Measurements from ENCODE around the gene ST7. TPM values are rescaled to one million over a fixed set of nuclear protein-coding genes. Genes with fewer than 3 reads are reported as not detected.

Gene ST7
- total RNA-seq, 1 experiment from 2014 or later = 19.6 TPM

- Histone ChIP-seq H3K36me3 (ENCODE audit: control insufficient read depth, insufficient read depth, low read length) (no peaks in the 10 kb centered on the region), H3K27ac (ENCODE audit: low read length) (no peak overlapping the region), H3K4me3 (ENCODE audit: low read depth in 2 of 2, low read length in 2 of 2) (no peak overlapping the region), H3K9me3 (ENCODE audit: control insufficient read depth, insufficient read depth, low read depth, low read length) (no peaks in the 10 kb centered on the region), H3K27me3 (ENCODE audit: control insufficient read depth, insufficient read depth, low read length) (no peaks in the 10 kb centered on the region), H3K4me1 (ENCODE audit: control insufficient read depth, insufficient read depth, low read length) (no peaks in the 10 kb centered on the region)
- no peak for TF ChIP-seq SIN3A (IDR thresholded peaks at IDR 0.05; ENCODE audit: borderline replicate concordance, insufficient read depth, low read depth, low read length)
- TF ChIP-seq REST (IDR thresholded peaks at IDR 0.05; ENCODE audit: insufficient read depth in 1 of 2, low read depth in 2 of 2, low read length in 1 of 2) = no peak
- no peak for TF ChIP-seq TCF7L2 (IDR thresholded peaks at IDR 0.05; ENCODE audit: low read depth, low read length)
- intact Hi-C loops (cut with micrococcal nuclease; ENCODE audit: unreplicated experiment) = no loop called here
- ATAC-seq = no peak
- CTCF ChIA-PET = no interaction called here
- POLR2A ChIA-PET = no interaction called here
- DNase-seq (ENCODE audit: low read depth, low spot score) = no peak
- in situ Hi-C loops (cut with HindIII; ENCODE audit: low pct_unique_long_range_greater_than_20kb, low sequenced_read_pairs) = no loop called here
- no TSS peak for BruUV-seq (replicated peaks)
These were observed 133.5 kb downstream of the ST7 start for GRCh38 chr7:117086788-117087187.

- intact Hi-C loops (cut with micrococcal nuclease; ENCODE audit: unreplicated experiment) (no loop called here), in situ Hi-C loops (cut with HindIII; ENCODE audit: low pct_unique_long_range_greater_than_20kb, low sequenced_read_pairs) (no loop called here)
- POLR2A ChIA-PET = no interaction called here
- ATAC-seq (no peak), DNase-seq (ENCODE audit: low read depth, low spot score) (no peak)
- no TSS peak for BruUV-seq (replicated peaks)
- H3K27ac ChIP-seq (ENCODE audit: low read length) = no peak overlapping the region
- no peaks in the 10 kb centered on the region for H3K27me3 ChIP-seq (ENCODE audit: control insufficient read depth, insufficient read depth, low read length)
- H3K9me3 ChIP-seq (ENCODE audit: control insufficient read depth, insufficient read depth, low read depth, low read length) = no peaks in the 10 kb centered on the region
- TF ChIP-seq TCF7L2 (IDR thresholded peaks at IDR 0.05; ENCODE audit: low read depth, low read length) (no peak), POLR2AphosphoS5 (IDR thresholded peaks at IDR 0.05; ENCODE audit: low read depth, low read length) (no peak)
- H3K36me3 ChIP-seq (ENCODE audit: control insufficient read depth, insufficient read depth, low read length) = no peaks in the 10 kb centered on the region
- CTCF ChIA-PET = no interaction called here
- no peak overlapping the region for H3K4me3 ChIP-seq (ENCODE audit: low read depth in 2 of 2, low read length in 2 of 2)
- H3K4me1 ChIP-seq (ENCODE audit: control insufficient read depth, insufficient read depth, low read length) = no peaks in the 10 kb centered on the region
These were observed 134.5 kb downstream of the ST7 start for GRCh38 chr7:117087639-117088396.

GRCh38 chr7:117088623-117089194, 135.4 kb downstream of the ST7 start:
- ATAC-seq (no peak), DNase-seq (ENCODE audit: low read depth, low spot score) (no peak)
- TF ChIP-seq REST (IDR thresholded peaks at IDR 0.05; ENCODE audit: insufficient read depth in 1 of 2, low read depth in 2 of 2, low read length in 1 of 2) (no peak), SIN3A (IDR thresholded peaks at IDR 0.05; ENCODE audit: borderline replicate concordance, insufficient read depth, low read depth, low read length) (no peak), POLR2AphosphoS5 (IDR thresholded peaks at IDR 0.05; ENCODE audit: low read depth, low read length) (no peak), CTCF (IDR thresholded peaks at IDR 0.05) (no peak), TCF7L2 (IDR thresholded peaks at IDR 0.05; ENCODE audit: low read depth, low read length) (no peak)
- Histone ChIP-seq H3K36me3 (ENCODE audit: control insufficient read depth, insufficient read depth, low read length) (no peaks in the 10 kb centered on the region), H3K9me3 (ENCODE audit: control insufficient read depth, insufficient read depth, low read depth, low read length) (no peaks in the 10 kb centered on the region), H3K4me1 (ENCODE audit: control insufficient read depth, insufficient read depth, low read length) (no peaks in the 10 kb centered on the region), H3K4me3 (ENCODE audit: low read depth in 2 of 2, low read length in 2 of 2) (no peak overlapping the region), H3K27ac (ENCODE audit: low read length) (no peak overlapping the region), H3K27me3 (ENCODE audit: control insufficient read depth, insufficient read depth, low read length) (no peaks in the 10 kb centered on the region)
- BruUV-seq (replicated peaks) = no TSS peak
- ChIA-PET CTCF (no interaction called here), POLR2A (no interaction called here)
- in situ Hi-C loops (cut with HindIII; ENCODE audit: low pct_unique_long_range_greater_than_20kb, low sequenced_read_pairs) = no loop called here
- intact Hi-C loops (cut with micrococcal nuclease; ENCODE audit: unreplicated experiment) = no loop called here

All from Panc1 (cell line).